ENCODE measurements around the gene CREBRF.

Gene CREBRF

GRCh38 chr5:173158366-173158765, 102.2 kb downstream of the CREBRF start:
- H3K4me3 ChIP-seq (ENCODE audit: low read length) = no peak overlapping the region
- no peak overlapping the region for H3K9ac ChIP-seq (ENCODE audit: low read depth, low read length)
- 94% methylated on average over 8 of the region's 8 CpGs for WGBS
- H3K27ac ChIP-seq (ENCODE audit: low read depth, low read length) = no peak overlapping the region
- no peaks in the 10 kb centered on the region for H3K27me3 ChIP-seq (ENCODE audit: insufficient read depth, low read length)
- H3K9me3 ChIP-seq (ENCODE audit: insufficient read depth, low read depth, low read length) = no peaks in the 10 kb centered on the region
- H3K36me3 ChIP-seq (ENCODE audit: insufficient read depth, low read length) = peaks cover 40% of the 10 kb centered on the region
- H3K4me1 ChIP-seq (ENCODE audit: insufficient read depth, low read length) = no peaks in the 10 kb centered on the region

- Histone ChIP-seq H3K9ac (ENCODE audit: low read depth, low read length) (no peak overlapping the region), H3K27me3 (ENCODE audit: insufficient read depth, low read length) (no peaks in the 10 kb centered on the region), H3K36me3 (ENCODE audit: insufficient read depth, low read length) (peaks cover 40% of the 10 kb centered on the region), H3K4me3 (ENCODE audit: low read length) (no peak overlapping the region), H3K4me1 (ENCODE audit: insufficient read depth, low read length) (no peaks in the 10 kb centered on the region), H3K27ac (ENCODE audit: low read depth, low read length) (no peak overlapping the region), H3K9me3 (ENCODE audit: insufficient read depth, low read depth, low read length) (no peaks in the 10 kb centered on the region)
- 61% methylated on average over 3 of the region's 3 CpGs for WGBS
These were observed 103.1 kb downstream of the CREBRF start for GRCh38 chr5:173159256-173159655.

- Histone ChIP-seq H3K27me3 (ENCODE audit: insufficient read depth, low read length) (no peaks in the 10 kb centered on the region), H3K27ac (ENCODE audit: low read depth, low read length) (no peak overlapping the region), H3K9ac (ENCODE audit: low read depth, low read length) (no peak overlapping the region), H3K4me3 (ENCODE audit: low read length) (no peak overlapping the region), H3K36me3 (ENCODE audit: insufficient read depth, low read length) (peaks cover 29% of the 10 kb centered on the region), H3K9me3 (ENCODE audit: insufficient read depth, low read depth, low read length) (no peaks in the 10 kb centered on the region), H3K4me1 (ENCODE audit: insufficient read depth, low read length) (no peaks in the 10 kb centered on the region)
- 92% methylated on average over 5 of the region's 5 CpGs for WGBS
These were observed 105.0 kb downstream of the CREBRF start for GRCh38 chr5:173161148-173161547.

- no peaks in the 10 kb centered on the region for H3K27me3 ChIP-seq (ENCODE audit: insufficient read depth, low read length)
- no peaks in the 10 kb centered on the region for H3K9me3 ChIP-seq (ENCODE audit: insufficient read depth, low read depth, low read length)
- H3K27ac ChIP-seq (ENCODE audit: low read depth, low read length) = no peak overlapping the region
- H3K4me1 ChIP-seq (ENCODE audit: insufficient read depth, low read length) = no peaks in the 10 kb centered on the region
- no peak overlapping the region for H3K9ac ChIP-seq (ENCODE audit: low read depth, low read length)
- 91% methylated on average over 7 of the region's 7 CpGs for WGBS
- H3K36me3 ChIP-seq (ENCODE audit: insufficient read depth, low read length) = peaks cover 27% of the 10 kb centered on the region
- H3K4me3 ChIP-seq (ENCODE audit: low read length) = no peak overlapping the region
These were observed 107.1 kb downstream of the CREBRF start for GRCh38 chr5:173163219-173163618.

GRCh38 chr5:173165177-173166016, 109.2 kb downstream of the CREBRF start:
- Histone ChIP-seq H3K9me3 (ENCODE audit: insufficient read depth, low read depth, low read length) (no peaks in the 10 kb centered on the region), H3K4me1 (ENCODE audit: insufficient read depth, low read length) (no peaks in the 10 kb centered on the region), H3K27me3 (ENCODE audit: insufficient read depth, low read length) (no peaks in the 10 kb centered on the region), H3K27ac (ENCODE audit: low read depth, low read length) (no peak overlapping the region), H3K4me3 (ENCODE audit: low read length) (no peak overlapping the region), H3K9ac (ENCODE audit: low read depth, low read length) (no peak overlapping the region), H3K36me3 (ENCODE audit: insufficient read depth, low read length) (peaks cover 16% of the 10 kb centered on the region)
- WGBS = 83% methylated on average over 2 of the region's 2 CpGs

GRCh38 chr5:173172166-173172565, 116.0 kb downstream of the CREBRF start:
- 95% methylated on average over 7 of the region's 8 CpGs for WGBS
- Histone ChIP-seq H3K36me3 (ENCODE audit: insufficient read depth, low read length) (no peaks in the 10 kb centered on the region), H3K4me1 (ENCODE audit: insufficient read depth, low read length) (peaks cover 10% of the 10 kb centered on the region), H3K9me3 (ENCODE audit: insufficient read depth, low read depth, low read length) (no peaks in the 10 kb centered on the region), H3K9ac (ENCODE audit: low read depth, low read length) (no peak overlapping the region), H3K4me3 (ENCODE audit: low read length) (no peak overlapping the region), H3K27ac (ENCODE audit: low read depth, low read length) (no peak overlapping the region), H3K27me3 (ENCODE audit: insufficient read depth, low read length) (no peaks in the 10 kb centered on the region)

- Histone ChIP-seq H3K27me3 (ENCODE audit: insufficient read depth, low read length) (no peaks in the 10 kb centered on the region), H3K4me1 (ENCODE audit: insufficient read depth, low read length) (peaks cover 10% of the 10 kb centered on the region), H3K4me3 (ENCODE audit: low read length) (no peak overlapping the region), H3K9ac (ENCODE audit: low read depth, low read length) (no peak overlapping the region), H3K36me3 (ENCODE audit: insufficient read depth, low read length) (no peaks in the 10 kb centered on the region), H3K9me3 (ENCODE audit: insufficient read depth, low read depth, low read length) (no peaks in the 10 kb centered on the region; the same call in 1 of the 2 replicates), H3K27ac (ENCODE audit: low read depth, low read length) (no peak overlapping the region)
- WGBS = 34% methylated on average over 4 of the region's 4 CpGs
These were observed 119.4 kb downstream of the CREBRF start for GRCh38 chr5:173175523-173175922.

- no peaks in the 10 kb centered on the region for H3K36me3 ChIP-seq (ENCODE audit: insufficient read depth, low read length)
- no peaks in the 10 kb centered on the region; the same call in 1 of the 2 replicates for H3K9me3 ChIP-seq (ENCODE audit: insufficient read depth, low read depth, low read length)
- H3K4me1 ChIP-seq (ENCODE audit: insufficient read depth, low read length) = peaks cover 10% of the 10 kb centered on the region
- H3K4me3 ChIP-seq (ENCODE audit: low read length) = no peak overlapping the region
- 83% methylated on average over 12 of the region's 12 CpGs for WGBS
- no peak overlapping the region for H3K9ac ChIP-seq (ENCODE audit: low read depth, low read length)
- no peak overlapping the region for H3K27ac ChIP-seq (ENCODE audit: low read depth, low read length)
- H3K27me3 ChIP-seq (ENCODE audit: insufficient read depth, low read length) = no peaks in the 10 kb centered on the region
These were observed 122.3 kb downstream of the CREBRF start for GRCh38 chr5:173178369-173178910.

- H3K27me3 ChIP-seq (ENCODE audit: insufficient read depth, low read length) = no peaks in the 10 kb centered on the region
- H3K4me3 ChIP-seq (ENCODE audit: low read length) = no peak overlapping the region
- WGBS = 85% methylated on average over 2 of the region's 2 CpGs
- H3K9ac ChIP-seq (ENCODE audit: low read depth, low read length) = no peak overlapping the region
- H3K36me3 ChIP-seq (ENCODE audit: insufficient read depth, low read length) = no peaks in the 10 kb centered on the region
- H3K27ac ChIP-seq (ENCODE audit: low read depth, low read length) = no peak overlapping the region
- H3K4me1 ChIP-seq (ENCODE audit: insufficient read depth, low read length) = peaks cover 6% of the 10 kb centered on the region
- no peaks in the 10 kb centered on the region; the same call in 1 of the 2 replicates for H3K9me3 ChIP-seq (ENCODE audit: insufficient read depth, low read depth, low read length)
These were observed 124.2 kb downstream of the CREBRF start for GRCh38 chr5:173180331-173180730.

- Histone ChIP-seq H3K36me3 (ENCODE audit: insufficient read depth, low read length) (no peaks in the 10 kb centered on the region), H3K4me3 (ENCODE audit: low read length) (no peak overlapping the region), H3K27ac (ENCODE audit: low read depth, low read length) (no peak overlapping the region), H3K27me3 (ENCODE audit: insufficient read depth, low read length) (no peaks in the 10 kb centered on the region), H3K4me1 (ENCODE audit: insufficient read depth, low read length) (no peaks in the 10 kb centered on the region), H3K9ac (ENCODE audit: low read depth, low read length) (no peak overlapping the region), H3K9me3 (ENCODE audit: insufficient read depth, low read depth, low read length) (no peaks in the 10 kb centered on the region)
- 84% methylated on average over 11 of the region's 11 CpGs for WGBS
These were observed 131.0 kb downstream of the CREBRF start for GRCh38 chr5:173187054-173187743.

- no peaks in the 10 kb centered on the region for H3K36me3 ChIP-seq (ENCODE audit: insufficient read depth, low read length)
- H3K27ac ChIP-seq (ENCODE audit: low read depth, low read length) = no peak overlapping the region
- WGBS = 87% methylated on average over 1 of the region's 2 CpGs
- H3K9ac ChIP-seq (ENCODE audit: low read depth, low read length) = no peak overlapping the region
- H3K9me3 ChIP-seq (ENCODE audit: insufficient read depth, low read depth, low read length) = no peaks in the 10 kb centered on the region
- no peaks in the 10 kb centered on the region for H3K27me3 ChIP-seq (ENCODE audit: insufficient read depth, low read length)
- H3K4me3 ChIP-seq (ENCODE audit: low read length) = no peak overlapping the region
- H3K4me1 ChIP-seq (ENCODE audit: insufficient read depth, low read length) = no peaks in the 10 kb centered on the region
These were observed 132.1 kb downstream of the CREBRF start for GRCh38 chr5:173188280-173188679.

Data from HUES64 (cell line).